CD4-positive, alpha-beta memory T cell (primary cell): ENCODE data around the gene MAP4K1. TPM values are rescaled to one million over a fixed set of nuclear protein-coding genes. Genes with fewer than 3 reads are reported as not detected.

Source experiments
- CTCF ChIA-PET: fragments of 350-600 bp; sonication (Branson Sonifier 250); formaldehyde crosslinking; loops from one replicate; lab custom pipeline; 2021; ENCODE audit warnings: inconsistent platforms; ENCODE audit not compliant: partially characterized antibody; lab: Charles Lee
- POLR2A ChIA-PET: fragments of 350-600 bp; sonication (Branson Sonifier 250); formaldehyde crosslinking; loops from one replicate; lab custom pipeline; 2021; ENCODE audit not compliant: partially characterized antibody; lab: Charles Lee
- DNase-seq, 5 donors: peaks; one replicate each; pipeline versions ENCODE4 v3.0.0 to v3.0.0-alpha.2; 2020 to 2022; ENCODE audit warnings: mixed read lengths in 1 of 5
- H3K27ac ChIP-seq: one replicate; pipeline ENCODE4 v1.7.0; 2013; ENCODE audit warnings: low read depth, low read length
- H3K27me3 ChIP-seq: 2 replicates; pipeline ENCODE4 v1.7.0; 2013; ENCODE audit warnings: mild to moderate bottlenecking, low read length, moderate library complexity; ENCODE audit not compliant: insufficient read depth
- H3K36me3 ChIP-seq: 2 replicates; pipeline ENCODE4 v1.7.0; 2013; ENCODE audit warnings: mild to moderate bottlenecking, low read length, moderate library complexity; ENCODE audit not compliant: insufficient read depth
- H3K4me1 ChIP-seq: 2 replicates; pipeline ENCODE4 v1.7.0; 2013; ENCODE audit warnings: mild to moderate bottlenecking, low read length, moderate library complexity; ENCODE audit not compliant: insufficient read depth
- H3K4me3 ChIP-seq, 2 donors: one replicate each; pipeline ENCODE4 v1.7.0; 2013; ENCODE audit warnings: low read length in 2 of 2, mild to moderate bottlenecking in 1 of 2
- H3K9me3 ChIP-seq, 2 donors: one replicate each; pipeline ENCODE4 v1.7.0; 2013; ENCODE audit warnings: low read length in 2 of 2, control low read depth in 1 of 2; ENCODE audit not compliant: control insufficient read depth in 1 of 2
- H3K27ac Mint-ChIP-seq, 7 donors: one replicate each; pipeline ENCODE4 v1.8.0; 2020 to 2021; ENCODE audit warnings: mixed read lengths in 7 of 7, mild to moderate bottlenecking in 6 of 7, inconsistent platforms in 3 of 7, moderate library complexity in 3 of 7
- H3K27me3 Mint-ChIP-seq, 2 donors: one replicate each; pipeline ENCODE4 v1.8.0; 2020 to 2021; ENCODE audit warnings: mixed read lengths in 2 of 2
- H3K36me3 Mint-ChIP-seq, 2 donors: one replicate each; pipeline ENCODE4 v1.8.0; 2020 to 2021; ENCODE audit warnings: mixed read lengths in 2 of 2, inconsistent platforms in 1 of 2, mild to moderate bottlenecking in 1 of 2
- H3K4me1 Mint-ChIP-seq, 4 donors: one replicate each; pipeline ENCODE4 v1.8.0; 2020 to 2021; ENCODE audit warnings: mixed read lengths in 4 of 4, mild to moderate bottlenecking in 1 of 4
- H3K4me3 Mint-ChIP-seq, 8 donors: one replicate each; pipeline ENCODE4 v1.8.0; 2020 to 2021; ENCODE audit warnings: mixed read lengths in 8 of 8, mild to moderate bottlenecking in 7 of 8, moderate library complexity in 6 of 8, inconsistent platforms in 3 of 8
- H3K9me3 Mint-ChIP-seq, 8 donors: one replicate each; pipeline ENCODE4 v1.8.0; 2020 to 2021; ENCODE audit warnings: mixed read lengths in 8 of 8, mild to moderate bottlenecking in 5 of 8, inconsistent platforms in 3 of 8, moderate library complexity in 1 of 8
- intact Hi-C: fragments of 100-400 bp; cut with micrococcal nuclease; formaldehyde crosslinking; loops from one replicate; pipeline ENCODE4 v1.15.1; 2023
- polyA plus RNA-seq, 2 donors: library from polyadenylated mRNA; unstranded; fragments of 300-500 nt; fragmentation: Illumina TruSeq; gene quantifications; one replicate each; pipeline ENCODE4 v1.2.3, GENCODE V29; 2021
- total RNA-seq, 2 experiments: library from RNA; stranded (reverse); gene quantifications; one replicate each; pipeline ENCODE4 v1.2.3, GENCODE V29; 2021

The MAP4K1 gene
- total and polyA plus RNA-seq, 4 experiments from 2014 or later: 142 to 361 (median 262) TPM

GRCh38 chr19:38658462-38659306 is 40.9 kb upstream of the MAP4K1 start:
- ChIA-PET CTCF (interaction anchor here (1.0 kb wide), 1 partner anchor 12 kb away, joined by 3 read pairs; no protein-coding TSS in a partner anchor), POLR2A (interaction anchor here (1.2 to 4.0 kb wide), 4 partner anchors 10 to 23 kb away, joined by 3 to 24 read pairs (median 3); no protein-coding TSS in a partner anchor)
- DNase-seq: no peak
- H3K27me3 Mint-ChIP-seq: no peaks in the 10 kb centered on the region
- peaks cover 45 to 94% (median 73%) of the 10 kb centered on the region in 4 donors for H3K4me1 Mint-ChIP-seq
- peaks cover 93% of the 10 kb centered on the region for H3K4me1 ChIP-seq
- no peaks in the 10 kb centered on the region for H3K27me3 ChIP-seq
- no peak overlapping the region for H3K4me3 ChIP-seq
- H3K36me3 ChIP-seq: no peaks in the 10 kb centered on the region
- H3K27ac Mint-ChIP-seq: peak overlapping the region in 6 of 7 donors; percentile 80 to 95 (median 92)
- intact Hi-C loops: loop anchor here (1.0 kb wide), 1 partner anchor 9 kb away; no protein-coding TSS in a partner anchor
- no peaks in the 10 kb centered on the region for H3K9me3 ChIP-seq
- no peaks in the 10 kb centered on the region for H3K9me3 Mint-ChIP-seq
- peak overlapping the region; percentile 5 for H3K27ac ChIP-seq
- peaks cover 10 to 25% of the 10 kb centered on the region in 2 donors for H3K36me3 Mint-ChIP-seq
- peak overlapping the region in 3 of 8 donors; percentile 39 to 79 (median 46) for H3K4me3 Mint-ChIP-seq

- CTCF ChIA-PET: interaction anchor here (1.3 to 1.9 kb wide), 2 partner anchors 20 to 112 kb away, joined by 4 to 8 read pairs; no protein-coding TSS in a partner anchor
- Mint-ChIP-seq H3K4me1 (peaks cover 45 to 94% (median 75%) of the 10 kb centered on the region in 4 donors), H3K27ac (peak overlapping the region; percentile 80 to 95 (median 92)), H3K9me3 (no peaks in the 10 kb centered on the region), H3K36me3 (peaks cover 12 to 29% of the 10 kb centered on the region in 2 donors), H3K4me3 (peak overlapping the region in 7 of 8 donors; percentile 12 to 87 (median 66)), H3K27me3 (no peaks in the 10 kb centered on the region)
- Histone ChIP-seq H3K4me1 (peaks cover 91% of the 10 kb centered on the region), H3K36me3 (no peaks in the 10 kb centered on the region), H3K27ac (peak overlapping the region; percentile 5), H3K9me3 (no peaks in the 10 kb centered on the region), H3K27me3 (no peaks in the 10 kb centered on the region), H3K4me3 (no peak overlapping the region)
- intact Hi-C loops: loop anchor here (2.0 kb wide), 1 partner anchor 37 kb away; no protein-coding TSS in a partner anchor
- POLR2A ChIA-PET: interaction anchor here (0.6 to 4.0 kb wide), 11 partner anchors 9 to 273 kb away, joined by 3 to 24 read pairs (median 5); partner anchors contain the start of genes ACTN4, EIF3K, FAM98C and MAP4K1
- DNase-seq: peak in 4 of 5 donors; percentile 37 to 66 (median 54)
These were observed 40.0 kb upstream of the MAP4K1 start for GRCh38 chr19:38657633-38658222.

GRCh38 chr19:38656171-38656981 is 38.6 kb upstream of the MAP4K1 start:
- H3K4me1 Mint-ChIP-seq: peaks cover 47 to 98% (median 75%) of the 10 kb centered on the region in 4 donors
- H3K27ac ChIP-seq: peak overlapping the region; percentile 22
- no peaks in the 10 kb centered on the region for H3K27me3 ChIP-seq
- no peaks in the 10 kb centered on the region for H3K27me3 Mint-ChIP-seq
- H3K9me3 Mint-ChIP-seq: no peaks in the 10 kb centered on the region
- ChIA-PET CTCF (interaction anchor here (1.0 to 1.9 kb wide), 4 partner anchors 13 to 231 kb away, joined by 3 to 8 read pairs (median 4); no protein-coding TSS in a partner anchor), POLR2A (interaction anchor here (0.5 to 4.0 kb wide), 14 partner anchors 9 to 274 kb away, joined by 3 to 24 read pairs (median 5); partner anchors contain the start of genes ACTN4, EIF3K, FAM98C and MAP4K1)
- no peaks in the 10 kb centered on the region for H3K9me3 ChIP-seq
- H3K36me3 Mint-ChIP-seq: peaks cover 12 to 29% of the 10 kb centered on the region in 2 donors
- intact Hi-C loops: loop anchor here (1.0 to 2.0 kb wide), 2 partner anchors 9 to 38 kb away; partner anchors contain the start of gene ACTN4
- peaks cover 94% of the 10 kb centered on the region for H3K4me1 ChIP-seq
- peak overlapping the region; percentile 1 to 85 (median 73) for H3K4me3 Mint-ChIP-seq
- peak overlapping the region in 1 of 2 donors; percentile 11 for H3K4me3 ChIP-seq
- H3K36me3 ChIP-seq: no peaks in the 10 kb centered on the region
- DNase-seq: peak; percentile 77 to 86 (median 82)
- peak overlapping the region; percentile 47 to 94 (median 74) for H3K27ac Mint-ChIP-seq

- Mint-ChIP-seq H3K27ac (peak overlapping the region in 6 of 7 donors; percentile 5 to 85 (median 64)), H3K9me3 (no peaks in the 10 kb centered on the region), H3K36me3 (peaks cover 6 to 22% of the 10 kb centered on the region in 2 donors), H3K4me1 (peaks cover 51 to 98% (median 75%) of the 10 kb centered on the region in 4 donors), H3K4me3 (peak overlapping the region in 7 of 8 donors; percentile 4 to 85 (median 74)), H3K27me3 (no peaks in the 10 kb centered on the region)
- Histone ChIP-seq H3K4me3 (no peak overlapping the region), H3K9me3 (no peaks in the 10 kb centered on the region), H3K27ac (peak overlapping the region; percentile 18), H3K27me3 (no peaks in the 10 kb centered on the region), H3K4me1 (peaks cover 95% of the 10 kb centered on the region), H3K36me3 (no peaks in the 10 kb centered on the region)
- ChIA-PET CTCF (no interaction called here), POLR2A (interaction anchor here (0.6 to 2.1 kb wide), 2 partner anchors 194 to 253 kb away, joined by 3 to 5 read pairs; partner anchors contain the start of gene FAM98C)
- DNase-seq: no peak
- intact Hi-C loops: no loop called here
These were observed 37.5 kb upstream of the MAP4K1 start for GRCh38 chr19:38655148-38655824.

GRCh38 chr19:38654628-38655055 is 36.9 kb upstream of the MAP4K1 start:
- peaks cover 95% of the 10 kb centered on the region for H3K4me1 ChIP-seq
- intact Hi-C loops: no loop called here
- H3K4me3 ChIP-seq: no peak overlapping the region
- H3K27me3 Mint-ChIP-seq: no peaks in the 10 kb centered on the region
- H3K36me3 ChIP-seq: no peaks in the 10 kb centered on the region
- no peaks in the 10 kb centered on the region for H3K9me3 ChIP-seq
- no peak for DNase-seq
- no peaks in the 10 kb centered on the region for H3K27me3 ChIP-seq
- H3K4me1 Mint-ChIP-seq: peaks cover 55 to 98% (median 78%) of the 10 kb centered on the region in 4 donors
- ChIA-PET POLR2A (interaction anchor here (0.6 to 1.7 kb wide), 2 partner anchors 12 to 194 kb away, joined by 3 to 5 read pairs; no protein-coding TSS in a partner anchor), CTCF (no interaction called here)
- peak overlapping the region in 4 of 7 donors; percentile 3 to 85 (median 54) for H3K27ac Mint-ChIP-seq
- no peaks in the 10 kb centered on the region for H3K9me3 Mint-ChIP-seq
- H3K27ac ChIP-seq: no peak overlapping the region
- peak overlapping the region in 5 of 8 donors; percentile 6 to 85 (median 72) for H3K4me3 Mint-ChIP-seq
- peaks cover 6 to 21% of the 10 kb centered on the region in 2 donors for H3K36me3 Mint-ChIP-seq
